ENCODE data around the gene CELSR2. TPM values are rescaled to one million over a fixed set of nuclear protein-coding genes. Genes with fewer than 3 reads are reported as not detected.

CELSR2 gene
- polyA plus RNA-seq, 1 donor (not counting 4 experiments of a cell fraction or from before 2014, with no cell fraction given): 7.3 TPM

GRCh38 chr1:109225308-109225707, 24.0 kb upstream of the CELSR2 start:
- H3K4me3 ChIP-seq (ENCODE audit: control insufficient read depth in 2 of 3, extremely low read depth in 1 of 3, insufficient read depth in 2 of 3, low read depth in 1 of 3, low read length in 3 of 3): no peak overlapping the region
- peaks cover 6% of the 10 kb centered on the region for H4K20me1 ChIP-seq (ENCODE audit: control insufficient read depth, extremely low read depth, insufficient read depth, low read length)
- no peak for TF ChIP-seq EZH2 (IDR thresholded peaks at IDR 0.05; ENCODE audit: low read length)
- TF ChIP-seq CTCF (optimal IDR thresholded peaks at IDR 0.05 in 1 of 3, IDR thresholded peaks at IDR 0.05 in 1 of 3, conservative IDR thresholded peaks at IDR 0.05 in 1 of 3; ENCODE audit: extremely low read depth in 1 of 3, insufficient read depth in 2 of 3, low read length in 3 of 3): no peak
- H3K27me3 ChIP-seq (ENCODE audit: control insufficient read depth, extremely low read depth, insufficient read depth, low read length): no peaks in the 10 kb centered on the region
- peaks cover 20% of the 10 kb centered on the region for H3K4me1 ChIP-seq (ENCODE audit: control insufficient read depth, extremely low read depth, insufficient read depth, low read length)
- peak overlapping the region; percentile 37 for H3K27ac ChIP-seq (ENCODE audit: control insufficient read depth, insufficient read depth, low read length)
- H3K9me3 ChIP-seq (ENCODE audit: control insufficient read depth, low read depth, low read length): no peaks in the 10 kb centered on the region
- peaks cover 20 to 40% of the 10 kb centered on the region in 2 experiments for H3K36me3 ChIP-seq (ENCODE audit: control insufficient read depth in 2 of 2, extremely low read depth in 1 of 2, insufficient read depth in 2 of 2, low read length in 2 of 2)
- dilution Hi-C loops (cut with MboI; ENCODE audit: extremely low pct_ligation_motif_present, low sequenced_read_pairs): no loop called here
- DNase-seq (ENCODE audit: low read depth, low spot score): no peak
- no peak overlapping the region for H3K9ac ChIP-seq (ENCODE audit: control insufficient read depth, extremely low read depth, insufficient read depth, low read length)
- H3K9me1 ChIP-seq (ENCODE audit: control insufficient read depth, extremely low read depth, insufficient read depth, low read length): no peaks in the 10 kb centered on the region
- peaks cover 70% of the 10 kb centered on the region for H3K79me2 ChIP-seq (ENCODE audit: control insufficient read depth, insufficient read depth, low read length)
- no peak overlapping the region for H2AFZ ChIP-seq (ENCODE audit: control insufficient read depth, low read length)
- no peak overlapping the region for H3K4me2 ChIP-seq (ENCODE audit: control insufficient read depth, extremely low read depth, insufficient read depth, low read depth, low read length)
- FAIRE-seq: peak; percentile 49

GRCh38 chr1:109225711-109226445, 23.5 kb upstream of the CELSR2 start:
- TF ChIP-seq EZH2 (IDR thresholded peaks at IDR 0.05; ENCODE audit: low read length) (no peak), CTCF (optimal IDR thresholded peaks at IDR 0.05 in 1 of 3, IDR thresholded peaks at IDR 0.05 in 1 of 3, conservative IDR thresholded peaks at IDR 0.05 in 1 of 3; ENCODE audit: extremely low read depth in 1 of 3, insufficient read depth in 2 of 3, low read length in 3 of 3) (no peak)
- peak overlapping the region; percentile 62 for H3K27ac ChIP-seq (ENCODE audit: control insufficient read depth, insufficient read depth, low read length)
- H3K9ac ChIP-seq (ENCODE audit: control insufficient read depth, extremely low read depth, insufficient read depth, low read length): no peak overlapping the region
- no peaks in the 10 kb centered on the region for H3K9me3 ChIP-seq (ENCODE audit: control insufficient read depth, low read depth, low read length)
- no peak overlapping the region for H2AFZ ChIP-seq (ENCODE audit: control insufficient read depth, low read length)
- no peaks in the 10 kb centered on the region for H3K27me3 ChIP-seq (ENCODE audit: control insufficient read depth, extremely low read depth, insufficient read depth, low read length)
- peak overlapping the region; percentile 15 for H3K4me2 ChIP-seq (ENCODE audit: control insufficient read depth, extremely low read depth, insufficient read depth, low read depth, low read length)
- H4K20me1 ChIP-seq (ENCODE audit: control insufficient read depth, extremely low read depth, insufficient read depth, low read length): peaks cover 6% of the 10 kb centered on the region
- dilution Hi-C loops (cut with MboI; ENCODE audit: extremely low pct_ligation_motif_present, low sequenced_read_pairs): no loop called here
- peak; percentile 13 for FAIRE-seq
- H3K4me3 ChIP-seq (ENCODE audit: control insufficient read depth in 2 of 3, extremely low read depth in 1 of 3, insufficient read depth in 2 of 3, low read depth in 1 of 3, low read length in 3 of 3): peak overlapping the region in 1 of 3 experiments; percentile 24
- H3K79me2 ChIP-seq (ENCODE audit: control insufficient read depth, insufficient read depth, low read length): peaks cover 64% of the 10 kb centered on the region
- H3K4me1 ChIP-seq (ENCODE audit: control insufficient read depth, extremely low read depth, insufficient read depth, low read length): peaks cover 20% of the 10 kb centered on the region
- DNase-seq (ENCODE audit: low read depth, low spot score): no peak
- H3K9me1 ChIP-seq (ENCODE audit: control insufficient read depth, extremely low read depth, insufficient read depth, low read length): no peaks in the 10 kb centered on the region
- H3K36me3 ChIP-seq (ENCODE audit: control insufficient read depth in 2 of 2, extremely low read depth in 1 of 2, insufficient read depth in 2 of 2, low read length in 2 of 2): peaks cover 21 to 46% of the 10 kb centered on the region in 2 experiments

Measured in keratinocyte (primary cell).